ENCODE results near the gene MGMT.

GRCh38 chr10:129494740-129495139, 27.7 kb downstream of the MGMT start:
- no peak for TF ChIP-seq CTCF (IDR thresholded peaks at IDR 0.05)
- TF ChIP-seq POLR2A (IDR thresholded peaks at IDR 0.05), result no peak
